IMR-90 (cell line): Measurements from ENCODE around the gene DPEP3. TPM values are rescaled to one million over a fixed set of nuclear protein-coding genes. Genes with fewer than 3 reads are reported as not detected.

Source experiments
- ATAC-seq: fragments of 200-7000 bp; cut with Tn5 transposase; 2 replicates; pipeline ENCODE4 v1.9.1; 2020; ENCODE audit warnings: low read depth, mild to moderate bottlenecking, moderate library complexity
- BruUV-seq: library from RNA; stranded (reverse); fragments of 400-500 nt; replicated peaks from 2 replicates; lab custom pipeline; 2021; lab: Mats Ljungman, UMichigan
- CTCF ChIA-PET: fragments of 300-600 bp; formaldehyde crosslinking; extraction: SDS; loops from one replicate; lab custom pipeline; 2021; ENCODE audit warnings: antibody characterized with exemption; lab: Yijun Ruan, JAX
- POLR2A ChIA-PET: fragments of 300-600 bp; sonication (Branson Sonifier 250); formaldehyde crosslinking; loops from one replicate; lab custom pipeline; 2022; ENCODE audit warnings: antibody characterized with exemption; ENCODE audit not compliant: unreplicated experiment; lab: Charles Lee
- DNase-seq: peaks from one replicate; pipeline ENCODE4 v3.0.0; 2013
- H2AFZ ChIP-seq: replicated peaks from 2 replicates; pipeline ENCODE3; 2013; ENCODE audit warnings: low read length, mild to moderate bottlenecking; ENCODE audit not compliant: poor library complexity
- H2AK5ac ChIP-seq: 2 replicates; pipeline ENCODE4 v1.6.1; 2013; ENCODE audit warnings: low read depth, low read length, inconsistent platforms
- H2AK9ac ChIP-seq: replicated peaks from 2 replicates; pipeline ENCODE3; 2013; ENCODE audit warnings: mild to moderate bottlenecking, low read depth, low read length, moderate library complexity; ENCODE audit not compliant: poor library complexity
- H2BK120ac ChIP-seq: 2 replicates; pipeline ENCODE4 v1.6.1; 2013; ENCODE audit warnings: low read depth, low read length, inconsistent platforms
- H2BK15ac ChIP-seq: 3 replicates; pipeline ENCODE4 v1.6.1; 2013; ENCODE audit warnings: low read depth, low read length, inconsistent platforms
- H2BK20ac ChIP-seq: 2 replicates; pipeline ENCODE4 v1.6.1; 2013; ENCODE audit warnings: low read depth, mild to moderate bottlenecking, inconsistent platforms, low read length, moderate library complexity
- H2BK5ac ChIP-seq: 2 replicates; pipeline ENCODE4 v1.6.1; 2013; ENCODE audit warnings: mild to moderate bottlenecking, low read depth, low read length, inconsistent platforms; ENCODE audit not compliant: poor library complexity, severe bottlenecking
- H3K14ac ChIP-seq: replicated peaks from 2 replicates; pipeline ENCODE4 v1.6.1; 2013; ENCODE audit warnings: low read depth, low read length, inconsistent platforms
- H3K18ac ChIP-seq: 2 replicates; pipeline ENCODE4 v1.6.1; 2013; ENCODE audit warnings: low read depth, low read length, control low read depth
- H3K23ac ChIP-seq: 2 replicates; pipeline ENCODE4 v1.6.1; 2013; ENCODE audit warnings: low read depth, low read length, inconsistent platforms
- H3K27ac ChIP-seq: 2 replicates; pipeline ENCODE4 v1.5.1; 2013; ENCODE audit warnings: mild to moderate bottlenecking, control low read depth, low read length; ENCODE audit not compliant: insufficient read depth
- H3K27me3 ChIP-seq: 2 replicates; pipeline ENCODE4 v1.6.1; 2013; ENCODE audit warnings: low read length; ENCODE audit not compliant: control insufficient read depth, insufficient read depth
- H3K36me3 ChIP-seq: 2 replicates; pipeline ENCODE4 v1.6.1; 2013; ENCODE audit warnings: low read length, mixed read lengths; ENCODE audit not compliant: control insufficient read depth, insufficient read depth
- H3K4ac ChIP-seq: 2 replicates; pipeline ENCODE4 v1.6.1; 2013; ENCODE audit warnings: low read depth, low read length, inconsistent platforms
- H3K4me1 ChIP-seq: 2 replicates; pipeline ENCODE4 v1.6.1; 2013; ENCODE audit warnings: low read length, mixed read lengths; ENCODE audit not compliant: control insufficient read depth, insufficient read depth
- H3K4me2 ChIP-seq: 2 replicates; pipeline ENCODE4 v1.6.1; 2013; ENCODE audit warnings: low read depth, mild to moderate bottlenecking, control low read depth, low read length, moderate library complexity
- H3K4me3 ChIP-seq: 2 replicates; pipeline ENCODE4 v1.5.1; 2013; ENCODE audit warnings: low read depth, mild to moderate bottlenecking, control low read depth, low read length, moderate library complexity; ENCODE audit not compliant: insufficient read depth
- H3K56ac ChIP-seq: 2 replicates; pipeline ENCODE4 v1.6.1; 2013; ENCODE audit warnings: low read length, inconsistent platforms; ENCODE audit not compliant: insufficient read depth; ENCODE audit errors: extremely low read depth
- H3K79me1 ChIP-seq, 2 experiments: 2 replicates each; pipeline ENCODE4 v1.6.1; 2013; ENCODE audit warnings: low read length in 2 of 2, inconsistent platforms in 1 of 2, low read depth in 1 of 2
- H3K9ac ChIP-seq: 2 replicates; pipeline ENCODE4 v1.6.1; 2013; ENCODE audit warnings: low read depth, low read length, control low read depth
- H3K9me1 ChIP-seq: 2 replicates; pipeline ENCODE4 v1.6.1; 2013; ENCODE audit warnings: low read length, inconsistent platforms; ENCODE audit not compliant: insufficient read depth
- H3K9me3 ChIP-seq: 2 replicates; pipeline ENCODE4 v1.6.1; 2013; ENCODE audit warnings: low read length; ENCODE audit not compliant: control insufficient read depth, insufficient read depth
- H4K20me1 ChIP-seq: 2 replicates; pipeline ENCODE4 v1.6.1; 2013; ENCODE audit warnings: low read length, inconsistent platforms; ENCODE audit not compliant: insufficient read depth
- H4K5ac ChIP-seq: 2 replicates; pipeline ENCODE4 v1.6.1; 2013; ENCODE audit warnings: mild to moderate bottlenecking, low read depth, low read length, control low read depth
- H4K8ac ChIP-seq, 2 experiments: 2 replicates each; pipeline ENCODE4 v1.6.1; 2013; ENCODE audit warnings: low read depth in 2 of 2, low read length in 2 of 2, control low read depth in 1 of 2, inconsistent platforms in 1 of 2
- H4K91ac ChIP-seq: 2 replicates; pipeline ENCODE4 v1.6.1; 2013; ENCODE audit warnings: low read depth, low read length, inconsistent platforms; ENCODE audit not compliant: insufficient read depth
- BHLHE40 ChIP-seq: fragments of 150-350 bp; IDR thresholded peaks from 2 replicates; pipeline ENCODE4 v1.6.1; 2016; ENCODE audit warnings: mild to moderate bottlenecking, low read depth, low read length
- CEBPB ChIP-seq: IDR thresholded peaks from 2 replicates; pipeline ENCODE4 v1.6.1; 2012; ENCODE audit warnings: low read depth, low read length, improper control_type of control experiment
- CHD1 ChIP-seq: IDR thresholded peaks from 2 replicates; pipeline ENCODE4 v1.6.1; 2012; ENCODE audit warnings: low read depth, low read length, improper control_type of control experiment
- FOS ChIP-seq: fragments of 150-350 bp; IDR thresholded peaks from 2 replicates; pipeline ENCODE4 v1.6.1; 2016; ENCODE audit warnings: low read depth, low read length
- MAFK ChIP-seq: IDR thresholded peaks from 2 replicates; pipeline ENCODE4 v1.6.1; 2012; ENCODE audit warnings: low read depth, low read length, improper control_type of control experiment
- MAZ ChIP-seq: IDR thresholded peaks from 2 replicates; pipeline ENCODE4 v1.6.1; 2012; ENCODE audit warnings: low read depth, mild to moderate bottlenecking, low read length, improper control_type of control experiment, moderate library complexity, borderline replicate concordance
- MXI1 ChIP-seq: IDR thresholded peaks from 2 replicates; pipeline ENCODE4 v1.6.1; 2012; ENCODE audit warnings: low read depth, mild to moderate bottlenecking, low read length, moderate library complexity, borderline replicate concordance
- NFE2L2 ChIP-seq: fragments of 150-350 bp; IDR thresholded peaks from 2 replicates; pipeline ENCODE4 v1.6.1; 2016; ENCODE audit warnings: low read depth, mild to moderate bottlenecking, low read length
- POLR2A ChIP-seq: IDR thresholded peaks from 2 replicates; pipeline ENCODE4 v1.6.1; 2012; ENCODE audit warnings: mild to moderate bottlenecking, low read depth, low read length
- RAD21 ChIP-seq: IDR thresholded peaks from 2 replicates; pipeline ENCODE4 v1.6.1; 2012; ENCODE audit warnings: low read length, improper control_type of control experiment
- RFX5 ChIP-seq: IDR thresholded peaks from 2 replicates; pipeline ENCODE4 v1.8.0; 2012; ENCODE audit warnings: low read depth, mild to moderate bottlenecking, low read length, moderate library complexity
- WGBS, 2 experiments: methylation state at CpG; one replicate each; pipeline versions ENCODE4 v1.1.5 to v1.1.7; 2013; ENCODE audit warnings: missing lambda C conversion rate in 2 of 2; ENCODE audit not compliant: insufficient read length in 1 of 2; ENCODE audit errors: extremely low coverage in 2 of 2; 5-methylcytosine and 5-hydroxymethylcytosine counted together
- dilution Hi-C: fragments of 300-500 bp; cut with HindIII; formaldehyde crosslinking; loops from one replicate; pipeline ENCODE4 v1.14.3; 2018; ENCODE audit warnings: low sequenced_read_pairs; ENCODE audit not compliant: unreplicated experiment
- in situ Hi-C: fragments of 300-500 bp; cut with MboI; formaldehyde crosslinking; loops from 3 replicates; pipeline ENCODE4 v1.14.3; 2019; ENCODE audit warnings: low sequenced_read_pairs, inconsistent platforms, mixed read lengths
- intact Hi-C: fragments of 100-400 bp; cut with micrococcal nuclease; formaldehyde crosslinking; loops from 2 replicates; pipeline ENCODE4 v1.10.0; 2022
- polyA plus RNA-seq, 3 experiments: library from polyadenylated mRNA; depleted of rRNA; stranded (reverse); fragments of >200 nt; gene quantifications; 2 replicates each; pipeline ENCODE4 v1.2.3, GENCODE V29; 2012; ENCODE audit warnings: low replicate concordance in 1 of 3
- total RNA-seq: library from RNA; depleted of rRNA; stranded (reverse); fragments of >200 nt; gene quantifications from 2 replicates; pipeline ENCODE4 v1.2.3, GENCODE V29; 2012
- TF ChIP-seq, protein P1 (sequence below): fragments of 150-350 bp; IDR thresholded peaks from 2 replicates; pipeline ENCODE4 v1.6.1; 2016; ENCODE audit warnings: low read depth, mild to moderate bottlenecking, low read length, moderate library complexity, borderline replicate concordance
- TF ChIP-seq, protein P2 (sequence below): fragments of 150-350 bp; IDR thresholded peaks from 2 replicates; pipeline ENCODE4 v1.6.1; 2017; ENCODE audit warnings: mild to moderate bottlenecking, antibody characterized with exemption, low read length, low read depth
- TF ChIP-seq, protein P3 (sequence below): conservative IDR thresholded peaks from 2 replicates; pipeline ENCODE4 v1.5.1; 2012; ENCODE audit warnings: mild to moderate bottlenecking, low read depth, low read length, improper control_type of control experiment

DPEP3 gene
- total and polyA plus RNA-seq, 2 of the 4 experiments (the other 2 are of a cell fraction): not detected

GRCh38 chr16:67940446-67941089 lies 39.7 kb downstream of the DPEP3 start:
- H3K9me3 ChIP-seq: no peaks in the 10 kb centered on the region
- H3K27ac ChIP-seq: no peak overlapping the region
- H3K79me1 ChIP-seq: peaks cover 18 to 76% of the 10 kb centered on the region in 2 experiments; a peak in 3 of 4 replicates
- H2AK9ac ChIP-seq: no peak overlapping the region
- H2AFZ ChIP-seq: no peak overlapping the region
- no peak overlapping the region for H3K18ac ChIP-seq
- H3K4me3 ChIP-seq: no peak overlapping the region
- peaks cover 54% of the 10 kb centered on the region for H4K20me1 ChIP-seq
- DNase-seq (no peak), ATAC-seq (no peak)
- peaks cover 58% of the 10 kb centered on the region for H3K36me3 ChIP-seq
- no peak overlapping the region for H2BK120ac ChIP-seq
- H3K9me1 ChIP-seq: peaks cover 4% of the 10 kb centered on the region
- no peak overlapping the region for H2BK5ac ChIP-seq
- in situ Hi-C loops (loop anchor here (25.0 kb wide), 1 partner anchor 403 kb away; the partner anchor contains the start of gene RIPOR1), dilution Hi-C loops (no loop called here), intact Hi-C loops (no loop called here)
- no peak overlapping the region for H3K4ac ChIP-seq
- no peak overlapping the region for H2BK20ac ChIP-seq
- no TSS peak for BruUV-seq
- WGBS, 2 experiments: 70% methylated on average over 2 of the region's 5 CpGs; no CpG with 5 or more reads in 1 of the 2 experiments
- TF ChIP-seq, protein P1, sequence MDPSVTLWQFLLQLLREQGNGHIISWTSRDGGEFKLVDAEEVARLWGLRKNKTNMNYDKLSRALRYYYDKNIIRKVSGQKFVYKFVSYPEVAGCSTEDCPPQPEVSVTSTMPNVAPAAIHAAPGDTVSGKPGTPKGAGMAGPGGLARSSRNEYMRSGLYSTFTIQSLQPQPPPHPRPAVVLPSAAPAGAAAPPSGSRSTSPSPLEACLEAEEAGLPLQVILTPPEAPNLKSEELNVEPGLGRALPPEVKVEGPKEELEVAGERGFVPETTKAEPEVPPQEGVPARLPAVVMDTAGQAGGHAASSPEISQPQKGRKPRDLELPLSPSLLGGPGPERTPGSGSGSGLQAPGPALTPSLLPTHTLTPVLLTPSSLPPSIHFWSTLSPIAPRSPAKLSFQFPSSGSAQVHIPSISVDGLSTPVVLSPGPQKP: no peak
- TF ChIP-seq, protein P2, sequence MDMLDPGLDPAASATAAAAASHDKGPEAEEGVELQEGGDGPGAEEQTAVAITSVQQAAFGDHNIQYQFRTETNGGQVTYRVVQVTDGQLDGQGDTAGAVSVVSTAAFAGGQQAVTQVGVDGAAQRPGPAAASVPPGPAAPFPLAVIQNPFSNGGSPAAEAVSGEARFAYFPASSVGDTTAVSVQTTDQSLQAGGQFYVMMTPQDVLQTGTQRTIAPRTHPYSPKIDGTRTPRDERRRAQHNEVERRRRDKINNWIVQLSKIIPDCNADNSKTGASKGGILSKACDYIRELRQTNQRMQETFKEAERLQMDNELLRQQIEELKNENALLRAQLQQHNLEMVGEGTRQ: no peak
- TF ChIP-seq NFE2L2 (no peak), RAD21 (no peak), CHD1 (no peak), BHLHE40 (no peak), MAZ (no peak), CEBPB (no peak), POLR2A (no peak), MAFK (no peak), MXI1 (no peak), RFX5 (no peak), FOS (no peak)
- TF ChIP-seq, protein P3, sequence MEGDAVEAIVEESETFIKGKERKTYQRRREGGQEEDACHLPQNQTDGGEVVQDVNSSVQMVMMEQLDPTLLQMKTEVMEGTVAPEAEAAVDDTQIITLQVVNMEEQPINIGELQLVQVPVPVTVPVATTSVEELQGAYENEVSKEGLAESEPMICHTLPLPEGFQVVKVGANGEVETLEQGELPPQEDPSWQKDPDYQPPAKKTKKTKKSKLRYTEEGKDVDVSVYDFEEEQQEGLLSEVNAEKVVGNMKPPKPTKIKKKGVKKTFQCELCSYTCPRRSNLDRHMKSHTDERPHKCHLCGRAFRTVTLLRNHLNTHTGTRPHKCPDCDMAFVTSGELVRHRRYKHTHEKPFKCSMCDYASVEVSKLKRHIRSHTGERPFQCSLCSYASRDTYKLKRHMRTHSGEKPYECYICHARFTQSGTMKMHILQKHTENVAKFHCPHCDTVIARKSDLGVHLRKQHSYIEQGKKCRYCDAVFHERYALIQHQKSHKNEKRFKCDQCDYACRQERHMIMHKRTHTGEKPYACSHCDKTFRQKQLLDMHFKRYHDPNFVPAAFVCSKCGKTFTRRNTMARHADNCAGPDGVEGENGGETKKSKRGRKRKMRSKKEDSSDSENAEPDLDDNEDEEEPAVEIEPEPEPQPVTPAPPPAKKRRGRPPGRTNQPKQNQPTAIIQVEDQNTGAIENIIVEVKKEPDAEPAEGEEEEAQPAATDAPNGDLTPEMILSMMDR: no peak
- H3K14ac ChIP-seq: no peak overlapping the region
- H2AK5ac ChIP-seq: no peak overlapping the region
- H3K4me1 ChIP-seq: peaks cover 4% of the 10 kb centered on the region
- no peak overlapping the region for H3K23ac ChIP-seq
- no peak overlapping the region for H4K5ac ChIP-seq
- H4K8ac ChIP-seq: no peak overlapping the region
- ChIA-PET POLR2A (no interaction called here), CTCF (no interaction called here)
- no peak overlapping the region for H3K56ac ChIP-seq
- no peak overlapping the region for H2BK15ac ChIP-seq
- H3K4me2 ChIP-seq: no peak overlapping the region
- H3K27me3 ChIP-seq: no peaks in the 10 kb centered on the region
- no peak overlapping the region for H4K91ac ChIP-seq
- H3K9ac ChIP-seq: no peak overlapping the region
